CD4-positive, alpha-beta T cell treated with Interleukin-17A for 1 hour (primary cell): ENCODE data around the gene NKX2-3.

Experiments used
- DNase-seq: peaks from one replicate; pipeline ENCODE4 v3.0.0-alpha.2; 2020

The NKX2-3 gene

GRCh38 chr10:99526861-99527504 lies 5.8 kb upstream of the NKX2-3 start:
- DNase-seq: no peak

DNA sequence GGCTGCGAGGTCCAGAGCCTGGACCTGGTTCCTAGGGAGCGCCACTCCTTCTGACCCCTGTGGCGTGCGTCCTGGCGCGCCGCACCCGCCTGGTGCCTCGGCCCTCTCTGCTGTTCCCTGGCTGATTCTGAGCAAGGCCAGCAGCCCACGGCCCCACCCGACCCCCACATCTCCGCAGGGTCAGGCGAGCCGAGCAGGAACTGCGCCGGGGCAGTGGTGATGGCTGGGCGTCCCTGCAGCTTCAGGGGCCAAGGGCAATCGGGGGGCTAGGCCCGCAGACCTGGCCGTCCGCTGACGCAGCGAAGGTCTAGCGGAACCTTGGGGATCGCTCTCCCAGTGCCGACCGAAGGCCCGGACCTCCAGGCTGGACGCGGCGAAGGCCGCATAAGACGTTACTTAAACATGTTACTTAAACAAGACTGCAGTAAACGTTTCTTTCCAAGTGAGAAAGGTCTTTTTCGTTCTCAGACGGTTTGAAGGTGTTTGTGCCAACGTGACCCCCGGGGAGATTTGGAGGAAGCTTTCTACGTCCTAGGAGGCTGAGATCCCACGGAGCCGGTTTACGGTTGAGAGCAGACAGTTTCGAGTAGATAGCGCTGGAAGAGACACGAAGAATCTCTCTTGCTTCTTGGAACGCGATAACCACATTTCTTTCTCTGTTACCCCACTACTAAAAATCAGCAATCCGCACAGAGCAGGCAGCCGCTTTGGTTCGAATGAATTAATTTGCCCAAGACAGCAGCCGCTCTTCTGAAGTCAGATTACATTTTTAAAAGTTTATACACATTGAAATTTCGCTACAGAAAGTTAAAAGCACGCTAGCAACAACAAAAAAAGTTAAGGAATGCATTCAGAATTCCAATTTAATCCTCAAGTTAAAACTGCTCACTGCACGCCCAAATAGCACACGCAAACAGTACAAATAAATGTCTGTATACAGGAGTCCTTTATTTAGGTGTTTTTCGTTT lies 4.9 kb upstream of the NKX2-3 start:
- DNase-seq: no peak

- no peak for DNase-seq
Observed at GRCh38 chr10:99528494-99529441, 4.0 kb upstream of the NKX2-3 start.

DNA sequence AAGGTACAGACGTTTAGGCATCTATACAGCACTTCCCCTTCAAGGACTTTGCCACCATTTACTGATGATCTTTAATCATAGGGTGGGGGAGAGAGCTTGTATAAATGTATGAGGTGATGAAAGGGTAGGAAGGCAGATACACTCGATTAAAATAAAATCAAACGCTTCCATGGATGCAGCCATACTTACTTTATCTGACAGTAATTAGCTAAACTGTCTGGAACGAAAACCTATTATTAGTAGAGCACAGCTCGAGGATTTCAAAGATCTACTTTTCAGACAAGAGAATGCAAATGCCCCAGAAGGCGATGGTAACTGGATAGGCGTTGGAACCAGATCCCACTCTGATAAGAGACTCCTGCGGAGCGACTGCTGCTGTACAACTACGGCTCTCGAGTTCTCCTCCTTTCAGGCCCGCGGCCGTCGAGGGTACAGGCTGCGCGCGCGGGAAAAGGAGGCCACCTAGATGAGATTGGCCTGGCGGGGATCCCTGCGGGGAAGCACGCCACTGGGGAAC lies 3.1 kb upstream of the NKX2-3 start:
- DNase-seq: no peak

DNA sequence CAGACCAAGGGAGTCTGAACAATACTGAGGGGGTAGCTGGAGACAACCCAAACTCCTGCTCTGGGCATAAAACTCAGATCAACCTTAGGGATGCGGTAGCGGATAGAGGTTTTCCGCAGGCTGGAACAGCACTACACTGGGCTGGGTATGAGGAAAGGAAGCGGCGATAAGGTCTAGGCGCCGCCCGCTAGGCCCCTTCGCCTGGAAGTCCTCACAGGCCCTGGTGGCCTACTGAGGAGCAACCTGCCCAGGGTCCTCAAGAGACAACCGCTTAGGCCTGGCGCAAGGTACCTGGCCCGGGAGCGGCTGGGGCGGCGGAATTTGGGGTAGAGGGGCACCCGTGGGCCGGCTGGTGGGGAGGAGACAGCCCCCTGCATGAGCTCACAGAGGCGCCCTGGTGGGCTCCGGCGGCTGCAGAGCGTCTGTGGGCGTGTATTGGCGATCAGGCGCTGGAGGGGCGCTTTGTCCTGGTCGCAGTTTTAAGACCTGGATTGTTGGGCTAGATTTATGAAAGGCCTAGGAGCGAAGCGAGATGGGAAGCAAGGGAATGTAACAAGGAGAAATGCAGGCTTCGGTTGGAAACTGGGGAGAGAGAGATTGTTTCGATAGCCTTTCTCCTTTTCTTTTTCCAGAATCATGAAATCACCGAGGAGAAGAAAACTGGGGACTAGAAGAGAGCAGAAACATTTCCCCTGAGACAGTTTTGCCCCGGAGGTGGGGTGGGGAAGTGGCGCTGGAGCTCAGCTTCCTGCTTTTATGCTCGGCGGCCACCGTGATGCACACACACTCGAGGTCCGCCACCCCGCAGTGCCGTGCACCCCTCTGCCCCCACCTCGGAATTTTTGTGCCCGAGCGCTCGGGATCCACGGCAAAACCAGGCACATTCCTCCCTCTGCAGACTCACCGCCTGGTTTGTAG lies 2.4 kb upstream of the NKX2-3 start:
- DNase-seq: no peak

- no peak for DNase-seq
Observed at GRCh38 chr10:99531026-99531695, 1.6 kb upstream of the NKX2-3 start.

- DNase-seq: no peak
Observed at GRCh38 chr10:99531696-99532593, 797 bp upstream of the NKX2-3 start.

GRCh38 chr10:99533496-99534449 lies 1.0 kb downstream of the NKX2-3 start:
- DNase-seq: no peak

DNA sequence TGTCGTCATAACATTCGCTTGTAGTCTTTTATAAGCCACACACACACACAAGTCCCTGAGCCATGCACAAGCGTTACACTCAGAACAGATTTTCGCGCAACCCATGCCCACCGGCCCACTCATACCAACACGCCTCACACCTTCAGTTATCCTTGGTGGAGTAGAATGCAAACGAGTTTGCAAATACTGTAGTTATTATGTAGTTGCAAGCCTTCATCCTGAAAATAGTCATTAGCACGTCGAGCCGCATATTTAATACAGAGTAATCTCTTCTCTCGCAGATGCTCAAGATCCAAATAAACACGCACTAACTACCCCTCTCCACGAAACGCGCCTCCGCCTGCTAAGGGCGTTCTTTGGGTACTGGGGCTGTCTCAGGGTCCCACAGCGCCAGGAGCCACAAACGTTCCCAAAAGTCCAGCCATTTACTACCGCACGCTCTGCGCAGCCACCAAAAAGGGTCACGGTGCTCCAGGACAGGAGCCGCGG lies 1.8 kb downstream of the NKX2-3 start:
- no peak for DNase-seq

- DNase-seq: no peak
Observed at GRCh38 chr10:99534939-99535763, 2.4 kb downstream of the NKX2-3 start.

DNA sequence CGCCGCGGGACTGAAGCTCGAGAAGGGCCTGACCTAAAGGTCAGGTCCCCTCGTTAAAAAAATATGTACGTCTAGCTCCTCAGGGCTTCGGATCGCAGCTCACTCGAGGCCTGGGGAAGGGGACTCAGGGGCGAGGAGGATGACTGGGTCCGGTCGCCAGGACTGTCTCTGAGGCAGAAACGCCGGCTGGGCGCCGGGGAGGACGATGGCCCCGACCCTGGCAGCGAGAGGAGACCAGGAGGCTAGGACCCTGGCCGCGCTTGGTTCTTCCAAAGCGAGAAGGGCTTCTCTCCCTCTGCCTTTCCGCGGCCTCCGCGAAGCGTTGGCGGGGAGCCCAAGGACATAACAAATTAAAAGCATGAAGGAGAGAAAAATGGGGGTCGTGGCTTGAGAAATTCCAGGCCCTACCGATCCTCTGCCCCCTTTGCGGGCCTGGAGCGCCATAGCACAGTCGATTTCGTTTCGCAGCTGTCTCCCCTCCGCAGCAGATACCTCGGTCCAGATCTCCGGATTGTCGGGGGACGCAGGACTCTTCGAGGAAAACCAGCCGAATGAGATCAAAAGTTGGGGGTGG lies 3.1 kb downstream of the NKX2-3 start:
- DNase-seq: no peak

- DNase-seq: no peak
Observed at GRCh38 chr10:99536338-99537085, 3.8 kb downstream of the NKX2-3 start.

- DNase-seq: no peak
Observed at GRCh38 chr10:99537086-99537988, 4.6 kb downstream of the NKX2-3 start.

DNA sequence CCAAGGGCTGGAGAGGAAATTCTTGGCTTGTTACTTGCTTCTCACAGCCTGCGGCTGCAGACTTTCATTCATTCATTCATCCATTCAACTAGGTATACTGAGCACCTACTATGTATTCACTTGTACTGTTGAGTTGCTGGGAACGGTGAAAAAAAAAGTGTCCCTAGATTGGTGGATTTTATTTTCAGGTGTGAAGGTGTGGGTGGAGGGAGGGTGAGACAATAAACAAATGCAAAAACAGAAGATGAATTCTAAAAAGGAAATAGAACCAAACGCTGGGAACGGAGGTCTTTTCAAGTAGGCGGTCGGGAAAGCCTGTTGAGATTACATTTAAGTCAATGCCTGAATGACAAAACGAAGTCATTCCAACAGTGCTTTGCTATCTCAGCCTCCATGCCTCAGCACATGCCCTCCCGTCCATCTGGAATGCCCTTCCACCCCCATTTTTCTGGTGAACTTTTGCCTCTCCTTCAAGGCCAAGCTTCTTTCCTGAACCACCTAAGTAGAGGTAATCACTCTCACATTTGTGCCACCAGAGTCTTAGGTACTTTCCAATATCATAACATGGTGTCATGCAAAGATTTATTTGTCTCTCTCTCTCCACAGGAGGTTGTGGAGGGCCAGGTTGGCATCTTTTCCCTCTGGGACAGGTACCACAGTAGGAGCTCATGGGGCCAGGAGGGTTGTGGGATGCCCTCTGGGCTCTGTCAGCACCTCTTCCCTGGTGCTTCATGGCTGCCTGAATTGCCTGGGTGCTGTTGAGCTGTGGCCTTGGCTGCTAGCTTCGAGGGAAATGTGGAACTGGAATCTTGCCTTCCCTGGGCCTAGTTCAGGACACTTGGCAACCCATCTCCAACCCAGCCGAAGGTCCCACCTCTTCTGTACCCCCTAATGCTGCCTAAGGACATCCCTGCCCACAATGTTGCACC lies 5.5 kb downstream of the NKX2-3 start:
- DNase-seq: no peak
